Adrenal gland (tissue), 5 donors: ENCODE data around the gene PRDM16.

ENCODE experiments used
- CTCF ChIP-seq, 6 experiments: fragments of 450-650 bp in 4 of 6; fragments of 200-600 bp in 2 of 6; sonication (generic) in 1 of 6; IDR thresholded peaks; 1 replicate in 5 of 6; 2 replicates in 1 of 6; pipeline versions ENCODE4 v1.5.1 to v1.8.0; 2016 to 2021; ENCODE audit warnings: antibody characterized with exemption in 6 of 6, mild to moderate bottlenecking in 2 of 6, moderate library complexity in 1 of 6
- POLR2A ChIP-seq, 2 donors: fragments of 450-650 bp; IDR thresholded peaks; one replicate each; pipeline ENCODE4 v1.6.1; 2017; ENCODE audit warnings: antibody characterized with exemption in 2 of 2, mild to moderate bottlenecking in 2 of 2, moderate library complexity in 1 of 2
- donor health status: DM: no; HTN: no; CAD: no.

DNA sequence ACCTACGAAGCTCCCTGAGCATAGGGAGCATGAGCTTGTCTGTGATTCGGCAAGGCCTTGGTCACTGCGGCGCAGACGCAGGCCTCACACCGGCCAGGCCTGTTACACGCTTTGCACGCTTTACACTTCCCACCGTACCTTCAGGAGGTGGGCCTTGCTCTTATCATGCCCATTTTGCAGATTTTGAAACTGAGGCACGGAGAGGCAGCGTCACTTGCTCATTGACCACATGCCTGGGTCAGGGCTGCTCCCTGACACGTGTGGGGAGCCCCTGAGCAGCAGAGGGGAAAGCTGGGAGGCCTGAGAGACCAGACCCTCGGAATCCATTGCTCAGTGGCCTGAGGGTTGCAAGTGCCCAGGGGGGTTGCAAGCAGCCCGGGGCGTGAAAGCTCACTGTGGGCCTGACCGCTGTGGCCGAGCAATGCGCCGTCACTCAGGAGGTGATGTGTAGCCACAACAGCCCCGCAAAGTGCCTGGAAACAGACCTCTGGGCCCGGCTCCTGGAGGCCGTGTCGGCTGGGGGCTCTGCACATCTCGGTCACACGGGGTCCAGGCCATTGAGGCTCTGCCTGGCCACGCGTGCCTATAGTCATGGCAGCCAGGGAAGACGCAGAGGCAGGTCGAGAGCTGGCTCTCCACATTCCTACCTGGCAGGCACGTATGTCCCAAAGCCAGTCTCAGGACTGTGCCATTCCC is 392.4 kb downstream of the PRDM16 start:
- no peak for TF ChIP-seq CTCF (IDR thresholded peaks at IDR 0.05)
- TF ChIP-seq POLR2A (IDR thresholded peaks at IDR 0.05): no peak
